B cell (primary cell): ENCODE results near the gene CD4. TPM values are rescaled to one million over a fixed set of nuclear protein-coding genes. Genes with fewer than 3 reads are reported as not detected.
A peak's percentile ranks its signal among the peaks of the same experiment; 100 is the strongest.

Experiments
- ATAC-seq: fragments of 200-7000 bp; cut with Tn5 transposase; one replicate; pipeline ENCODE4 v1.10.0; 2021; ENCODE audit warnings: low read depth, mild to moderate bottlenecking, moderate number of reproducible peaks, moderate library complexity
- CTCF ChIA-PET: fragments of 350-600 bp; sonication (Branson Sonifier 250); formaldehyde crosslinking; loops from one replicate; lab custom pipeline; 2021; ENCODE audit warnings: antibody characterized with exemption, inconsistent platforms; lab: Charles Lee
- POLR2A ChIA-PET: fragments of 350-600 bp; sonication (Branson Sonifier 250); formaldehyde crosslinking; loops from one replicate; lab custom pipeline; 2021; ENCODE audit warnings: antibody characterized with exemption; lab: Charles Lee
- DNase-seq: peaks from one replicate; pipeline ENCODE4 v3.0.0; 2013
- H2AFZ ChIP-seq: 2 replicates; pipeline ENCODE4 v1.6.1; 2012; ENCODE audit warnings: mild to moderate bottlenecking, low read depth, low read length; ENCODE audit not compliant: insufficient read depth, poor library complexity, severe bottlenecking
- H3K27ac ChIP-seq, 2 donors: 1 replicate in 1 of 2; 2 replicates in 1 of 2; pipeline ENCODE4 v1.5.1; 2012 to 2013; ENCODE audit warnings: low read length in 2 of 2, mild to moderate bottlenecking in 2 of 2, moderate library complexity in 1 of 2
- H3K27me3 ChIP-seq, 4 experiments: fragments of 200-600 bp in 1 of 4; sonication (generic) in 1 of 4; replicated peaks in 1 of 4; 1 replicate in 2 of 4; 2 replicates in 2 of 4; pipeline versions ENCODE4 v1.6.1 to v1.7.0; 2013 to 2016; ENCODE audit warnings: low read length in 3 of 4, mild to moderate bottlenecking in 2 of 4, mixed read lengths in 1 of 4, moderate library complexity in 1 of 4; ENCODE audit not compliant: insufficient read depth in 4 of 4, control insufficient read depth in 3 of 4; ENCODE audit errors: control extremely low read depth in 1 of 4
- H3K36me3 ChIP-seq, 2 experiments: replicated peaks in 1 of 2; 1 replicate in 1 of 2; 2 replicates in 1 of 2; pipeline versions ENCODE4 v1.6.1 to v1.7.1; 2013; ENCODE audit warnings: low read length in 1 of 2; ENCODE audit not compliant: insufficient read depth in 2 of 2, control insufficient read depth in 1 of 2; ENCODE audit errors: control extremely low read depth in 1 of 2, extremely low read depth in 1 of 2
- H3K4me1 ChIP-seq, 2 donors: fragments of 200-600 bp in 1 of 2; sonication (generic) in 1 of 2; 1 replicate in 1 of 2; 2 replicates in 1 of 2; pipeline versions ENCODE4 v1.5.1 to v1.6.1; 2013 to 2017; ENCODE audit warnings: low read length in 2 of 2; ENCODE audit not compliant: control insufficient read depth in 2 of 2, insufficient read depth in 2 of 2
- H3K4me2 ChIP-seq: replicated peaks from 2 replicates; pipeline ENCODE3; 2012; ENCODE audit warnings: mild to moderate bottlenecking, low read depth, low read length; ENCODE audit not compliant: poor library complexity, severe bottlenecking
- H3K4me3 ChIP-seq, 5 experiments: fragments of 200-600 bp in 1 of 5; sonication (generic) in 1 of 5; 1 replicate in 3 of 5; 2 replicates in 2 of 5; pipeline versions ENCODE4 v1.5.1 to v1.7.0; 2011 to 2016; ENCODE audit warnings: low read length in 4 of 5, mild to moderate bottlenecking in 4 of 5, low read depth in 2 of 5, control low read depth in 1 of 5, moderate library complexity in 1 of 5; ENCODE audit not compliant: insufficient read depth in 1 of 5; ENCODE audit errors: control extremely low read depth in 1 of 5, extremely low read depth in 1 of 5
- H3K79me2 ChIP-seq: fragments of 200-600 bp; sonication (generic); one replicate; pipeline ENCODE4 v1.6.0; 2016; ENCODE audit warnings: low read length; ENCODE audit not compliant: control insufficient read depth, insufficient read depth
- H3K9ac ChIP-seq: fragments of 200-600 bp; sonication (generic); 2 replicates; pipeline ENCODE4 v1.6.1; 2017; ENCODE audit warnings: mild to moderate bottlenecking, low read length, moderate library complexity
- H3K9me3 ChIP-seq, 3 donors: one replicate each; pipeline versions ENCODE4 v1.6.1 to v1.7.1; 2013; ENCODE audit warnings: low read length in 2 of 3; ENCODE audit not compliant: control insufficient read depth in 2 of 3, insufficient read depth in 1 of 3; ENCODE audit errors: control extremely low read depth in 1 of 3
- H4K20me1 ChIP-seq: 2 replicates; pipeline ENCODE4 v1.6.0; 2012; ENCODE audit warnings: mild to moderate bottlenecking, low read length; ENCODE audit not compliant: insufficient read depth, control insufficient read depth, poor library complexity, severe bottlenecking
- H3K27ac Mint-ChIP-seq: one replicate; pipeline ENCODE4 v1.8.0; 2021; ENCODE audit warnings: mixed read lengths
- H3K27me3 Mint-ChIP-seq: one replicate; pipeline ENCODE4 v1.8.0; 2021; ENCODE audit warnings: mixed read lengths
- H3K4me1 Mint-ChIP-seq: one replicate; pipeline ENCODE4 v1.8.0; 2021; ENCODE audit warnings: mixed read lengths
- H3K4me3 Mint-ChIP-seq: one replicate; pipeline ENCODE4 v1.8.0; 2021; ENCODE audit warnings: mixed read lengths
- H3K9me3 Mint-ChIP-seq: one replicate; pipeline ENCODE4 v1.8.0; 2022; ENCODE audit warnings: mixed read lengths; ENCODE audit not compliant: insufficient read depth
- CTCF ChIP-seq: fragments of 200-600 bp; IDR thresholded peaks from one replicate; pipeline ENCODE4 v1.8.0; 2022; ENCODE audit warnings: antibody characterized with exemption, mild to moderate bottlenecking
- WGBS: methylation state at CpG from one replicate; pipeline ENCODE4 v1.1.5; 2013; ENCODE audit warnings: missing lambda C conversion rate; ENCODE audit not compliant: insufficient coverage; 5-methylcytosine and 5-hydroxymethylcytosine counted together
- intact Hi-C: fragments of 100-400 bp; cut with micrococcal nuclease; formaldehyde crosslinking; loops from one replicate; pipeline ENCODE4 v1.10.0; 2022
- polyA plus RNA-seq: library from polyadenylated mRNA; depleted of rRNA; stranded (reverse); fragments of >200 nt; gene quantifications from 2 replicates; pipeline ENCODE4 v1.2.3, GENCODE V29; 2012
- total RNA-seq, 2 donors: library from RNA; stranded (reverse); fragments of 120-200 nt in 1 of 2; gene quantifications; 1 replicate in 1 of 2; 2 replicates in 1 of 2; pipeline versions ENCODE4 v1.2.3 to v1.2.4, GENCODE V29; 2013 to 2022

The CD4 gene
- total and polyA plus RNA-seq, 2 donors (not counting 1 experiment from before 2014, with no cell fraction given): 0.49 to 2.2 TPM

- H3K4me3 ChIP-seq: peak within 1 kb of the TSS; percentile 26 to 73 (median 58)
- H3K9ac ChIP-seq: peak within 1 kb of the TSS; percentile 80
- H3K4me1 ChIP-seq: peaks cover 23 to 29% of the 10 kb centered on the region in 2 donors
- CTCF ChIA-PET: interaction anchor here (0.6 to 6.2 kb wide), 8 partner anchors 8 to 354 kb away, joined by 3 to 31 read pairs (median 4); partner anchors contain the start of genes CDCA3, MLF2, SPSB2 and USP5
- peak; percentile 19 for ATAC-seq
- intact Hi-C loops: no loop called here
- DNase-seq: no peak
- POLR2A ChIA-PET: interaction anchor here (0.7 to 1.3 kb wide), 3 partner anchors 54 to 104 kb away, joined by 3 read pairs; partner anchors contain the start of genes COPS7A and MLF2
- H3K4me1 Mint-ChIP-seq: peaks cover 21% of the 10 kb centered on the region
- H3K9me3 ChIP-seq: peaks cover 0 to 13% (median 0%) of the 10 kb centered on the region in 3 donors
- no peaks in the 10 kb centered on the region for H3K9me3 Mint-ChIP-seq
- H3K4me3 Mint-ChIP-seq: peak within 1 kb of the TSS; percentile 93
- no peaks in the 10 kb centered on the region for H3K79me2 ChIP-seq
- TF ChIP-seq CTCF: no peak
- H3K27ac ChIP-seq: peak within 1 kb of the TSS in 1 of 2 donors; percentile 41
- H3K36me3 ChIP-seq: no peaks in the 10 kb centered on the region
- H3K4me2 ChIP-seq: peak within 1 kb of the TSS; percentile 100
- peaks cover 0 to 72% (median 34%) of the 10 kb centered on the region in 4 experiments for H3K27me3 ChIP-seq
- H3K27me3 Mint-ChIP-seq: peaks cover 77% of the 10 kb centered on the region
- peaks cover 11% of the 10 kb centered on the region for H4K20me1 ChIP-seq
- H2AFZ ChIP-seq: peak within 1 kb of the TSS; percentile 91
- under 1% methylated on average over 53 of the region's 60 CpGs for WGBS
- peak within 1 kb of the TSS; percentile 59 for H3K27ac Mint-ChIP-seq
Measured at GRCh38 chr12:6827982-6828780, 38.9 kb downstream of the CD4 start, which contains the start of gene P3H3. Gene P3H3, plus strand, starts transcription at chr12:6828407. Its CDS starts 34 bp downstream, at chr12:6828441.
